NCI-H1436 (cell line): Measurements from ENCODE around the gene SACM1L.
"Not testable (repeated sequence)": the region's sequence is repeated elsewhere in the genome, so short reads cannot be mapped to it uniquely, and the experiment has no call there.

Source experiments
- DNase-seq: peaks from one replicate; lab custom pipeline; 2025; lab: John Stamatoyannopoulos, UW

The SACM1L gene

GRCh38 chr3:45693941-45694521 lies 4.8 kb downstream of the SACM1L start:
- no peak for DNase-seq

GRCh38 chr3:45695166-45695565 lies 6.0 kb downstream of the SACM1L start:
- DNase-seq: not testable (repeated sequence)

GRCh38 chr3:45700570-45701073 lies 11.4 kb downstream of the SACM1L start:
- DNase-seq: no peak

- no peak for DNase-seq
These were observed 12.1 kb downstream of the SACM1L start for GRCh38 chr3:45701172-45701867.

GRCh38 chr3:45704301-45704943 lies 15.2 kb downstream of the SACM1L start:
- no peak for DNase-seq

GRCh38 chr3:45705839-45706808 lies 16.9 kb downstream of the SACM1L start:
- no peak for DNase-seq

GRCh38 chr3:45711931-45712330 lies 22.7 kb downstream of the SACM1L start:
- no peak for DNase-seq

- no peak for DNase-seq
These were observed 23.4 kb downstream of the SACM1L start for GRCh38 chr3:45712434-45713110.

- DNase-seq: no peak
These were observed 26.7 kb downstream of the SACM1L start for GRCh38 chr3:45715945-45716344.

GRCh38 chr3:45716790-45717336 lies 27.7 kb downstream of the SACM1L start:
- DNase-seq: no peak

GRCh38 chr3:45719655-45720487 lies 30.7 kb downstream of the SACM1L start:
- no peak for DNase-seq

- no peak for DNase-seq
These were observed 35.7 kb downstream of the SACM1L start for GRCh38 chr3:45724911-45725310.

- no peak for DNase-seq
These were observed 40.4 kb downstream of the SACM1L start for GRCh38 chr3:45729614-45730013.

- DNase-seq: no peak
These were observed 41.4 kb downstream of the SACM1L start for GRCh38 chr3:45730409-45731154.

- DNase-seq: no peak
These were observed 47.5 kb downstream of the SACM1L start for GRCh38 chr3:45736707-45737106.

GRCh38 chr3:45737234-45737633 lies 48.0 kb downstream of the SACM1L start:
- no peak for DNase-seq

- no peak for DNase-seq
These were observed 50.8 kb downstream of the SACM1L start for GRCh38 chr3:45739991-45740390.

GRCh38 chr3:45741247-45741646 lies 52.1 kb downstream of the SACM1L start:
- DNase-seq: no peak

GRCh38 chr3:45741742-45742460 lies 52.7 kb downstream of the SACM1L start:
- no peak for DNase-seq
